OCI-LY3 (cell line): ENCODE measurements around the gene CNTN1.

Experiments
- H2AFZ ChIP-seq: fragments of 200-600, 300-600 bp; shearing (Covaris generic); 2 replicates; pipeline ENCODE4 v1.6.0; 2014; ENCODE audit warnings: antibody characterized with exemption, low read depth, low read length
- H3K27ac ChIP-seq: fragments of 200-600, 300-600 bp; sonication (generic); 2 replicates; pipeline ENCODE4 v1.5.1; 2014; ENCODE audit warnings: mild to moderate bottlenecking, low read length, moderate library complexity, mixed read lengths
- H3K27me3 ChIP-seq: fragments of 200-600, 300-600 bp; sonication (generic); 2 replicates; pipeline ENCODE4 v1.6.1; 2014; ENCODE audit warnings: low read depth, low read length, mixed read lengths
- H3K36me3 ChIP-seq: fragments of 200-600, 300-600 bp; sonication (generic); replicated peaks from 2 replicates; pipeline ENCODE3; 2014; ENCODE audit warnings: low read depth, low read length, mixed read lengths
- H3K4me1 ChIP-seq: fragments of 300-600, 200-600 bp; sonication (generic); 2 replicates; pipeline ENCODE4 v1.6.1; 2014; ENCODE audit warnings: low read length, mixed read lengths
- H3K4me2 ChIP-seq: fragments of 200-600, 300-600 bp; sonication (generic); 2 replicates; pipeline ENCODE4 v1.6.1; 2014; ENCODE audit warnings: low read length, mixed read lengths
- H3K4me3 ChIP-seq: fragments of 300-600, 200-600 bp; sonication (generic); 2 replicates; pipeline ENCODE4 v1.5.1; 2014; ENCODE audit warnings: antibody characterized with exemption, mild to moderate bottlenecking, low read length, moderate library complexity
- H3K79me2 ChIP-seq: fragments of 300-600, 200-600 bp; shearing (Covaris generic); 2 replicates; pipeline ENCODE4 v1.6.1; 2014; ENCODE audit warnings: mild to moderate bottlenecking, low read length, mixed read lengths
- H3K9ac ChIP-seq: fragments of 300-600, 200-600 bp; shearing (Covaris generic); 2 replicates; pipeline ENCODE4 v1.6.0; 2014; ENCODE audit warnings: mild to moderate bottlenecking, low read length, moderate library complexity
- H3K9me3 ChIP-seq: fragments of 200-600, 300-600 bp; shearing (Covaris generic); 2 replicates; pipeline ENCODE4 v1.6.1; 2014; ENCODE audit warnings: low read length, mixed read lengths; ENCODE audit not compliant: insufficient read depth
- H4K20me1 ChIP-seq: fragments of 200-600, 300-600 bp; sonication (generic); 2 replicates; pipeline ENCODE4 v1.6.1; 2016; ENCODE audit warnings: low read length, mixed read lengths; ENCODE audit not compliant: insufficient read depth
- EZH2phosphoT487 ChIP-seq: fragments of 200-600 bp; shearing (Covaris generic); IDR thresholded peaks from 2 replicates; pipeline ENCODE4 v1.6.1; 2018; ENCODE audit warnings: antibody characterized with exemption, mixed run types, low read depth
- TF ChIP-seq, protein P1 (sequence below): fragments of 200-600, 300-600 bp; sonication (generic); IDR thresholded peaks from 2 replicates; pipeline ENCODE4 v1.5.1; 2014; ENCODE audit warnings: antibody characterized with exemption, low read length, low read depth

Gene CNTN1

GRCh38 chr12:40992674-40993073 is 300.4 kb downstream of the CNTN1 start:
- no peak for TF ChIP-seq EZH2phosphoT487
- TF ChIP-seq, protein P1, sequence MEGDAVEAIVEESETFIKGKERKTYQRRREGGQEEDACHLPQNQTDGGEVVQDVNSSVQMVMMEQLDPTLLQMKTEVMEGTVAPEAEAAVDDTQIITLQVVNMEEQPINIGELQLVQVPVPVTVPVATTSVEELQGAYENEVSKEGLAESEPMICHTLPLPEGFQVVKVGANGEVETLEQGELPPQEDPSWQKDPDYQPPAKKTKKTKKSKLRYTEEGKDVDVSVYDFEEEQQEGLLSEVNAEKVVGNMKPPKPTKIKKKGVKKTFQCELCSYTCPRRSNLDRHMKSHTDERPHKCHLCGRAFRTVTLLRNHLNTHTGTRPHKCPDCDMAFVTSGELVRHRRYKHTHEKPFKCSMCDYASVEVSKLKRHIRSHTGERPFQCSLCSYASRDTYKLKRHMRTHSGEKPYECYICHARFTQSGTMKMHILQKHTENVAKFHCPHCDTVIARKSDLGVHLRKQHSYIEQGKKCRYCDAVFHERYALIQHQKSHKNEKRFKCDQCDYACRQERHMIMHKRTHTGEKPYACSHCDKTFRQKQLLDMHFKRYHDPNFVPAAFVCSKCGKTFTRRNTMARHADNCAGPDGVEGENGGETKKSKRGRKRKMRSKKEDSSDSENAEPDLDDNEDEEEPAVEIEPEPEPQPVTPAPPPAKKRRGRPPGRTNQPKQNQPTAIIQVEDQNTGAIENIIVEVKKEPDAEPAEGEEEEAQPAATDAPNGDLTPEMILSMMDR, result no peak
- H2AFZ ChIP-seq, result no peak overlapping the region

GRCh38 chr12:40993158-40993557 is 300.9 kb downstream of the CNTN1 start:
- Histone ChIP-seq H4K20me1 (no peaks in the 10 kb centered on the region), H3K9ac (no peak overlapping the region), H3K9me3 (no peaks in the 10 kb centered on the region), H3K4me1 (peaks cover 25% of the 10 kb centered on the region), H3K4me2 (no peak overlapping the region), H3K27me3 (no peaks in the 10 kb centered on the region), H2AFZ (no peak overlapping the region), H3K36me3 (no peaks in the 10 kb centered on the region), H3K27ac (no peak overlapping the region), H3K4me3 (no peak overlapping the region), H3K79me2 (no peaks in the 10 kb centered on the region)
- TF ChIP-seq, protein P1, result no peak
- no peak for TF ChIP-seq EZH2phosphoT487

More at GRCh38 chr12:40992674-40993073, 300.4 kb downstream of the CNTN1 start:
- Histone ChIP-seq H3K9ac (no peak overlapping the region), H3K9me3 (no peaks in the 10 kb centered on the region), H3K27me3 (no peaks in the 10 kb centered on the region), H4K20me1 (no peaks in the 10 kb centered on the region), H3K4me1 (peaks cover 28% of the 10 kb centered on the region), H3K36me3 (no peaks in the 10 kb centered on the region), H3K4me3 (no peak overlapping the region), H3K4me2 (no peak overlapping the region), H3K79me2 (no peaks in the 10 kb centered on the region), H3K27ac (no peak overlapping the region)

- no peaks in the 10 kb centered on the region for H3K27me3 ChIP-seq
- H3K4me1 ChIP-seq, result 0 out of 2 replicates have a peak, but pooled peaks cover 4% of the 10 kb centered on the region
- H3K9ac ChIP-seq, result no peak overlapping the region
- H2AFZ ChIP-seq, result no peak overlapping the region
- H3K79me2 ChIP-seq, result no peaks in the 10 kb centered on the region
- H3K36me3 ChIP-seq, result no peaks in the 10 kb centered on the region
- no peak for TF ChIP-seq EZH2phosphoT487
- TF ChIP-seq, protein P1, result no peak
- H3K27ac ChIP-seq, result no peak overlapping the region
- H3K9me3 ChIP-seq, result no peaks in the 10 kb centered on the region
- H3K4me3 ChIP-seq, result no peak overlapping the region
- H4K20me1 ChIP-seq, result no peaks in the 10 kb centered on the region
- H3K4me2 ChIP-seq, result no peak overlapping the region
Observed at GRCh38 chr12:40996091-40996490, 303.9 kb downstream of the CNTN1 start.

GRCh38 chr12:40999210-40999609 is 307.0 kb downstream of the CNTN1 start:
- Histone ChIP-seq H3K4me1 (no peaks in the 10 kb centered on the region), H3K79me2 (no peaks in the 10 kb centered on the region), H2AFZ (no peak overlapping the region), H3K4me3 (no peak overlapping the region), H3K27ac (no peak overlapping the region), H3K27me3 (no peaks in the 10 kb centered on the region), H3K4me2 (no peak overlapping the region), H4K20me1 (no peaks in the 10 kb centered on the region), H3K36me3 (no peaks in the 10 kb centered on the region), H3K9me3 (peaks cover 13% of the 10 kb centered on the region; the same call in 1 of the 2 replicates), H3K9ac (no peak overlapping the region)
- TF ChIP-seq, protein P1, result no peak
- TF ChIP-seq EZH2phosphoT487, result no peak
